HG02678 (cell line): ENCODE data around the gene CASP5.
A peak's percentile ranks its signal among the peaks of the same experiment; 100 is the strongest.
"Not testable (repeated sequence)": the region's sequence is repeated elsewhere in the genome, so short reads cannot be mapped to it uniquely, and the experiment has no call there.

Experiments
- ATAC-seq: cut with Tn5 transposase; IDR thresholded peaks from one replicate; pipeline ENCODE4 v1.9.1; 2021; ENCODE audit warnings: mild to moderate bottlenecking, moderate library complexity; ENCODE audit not compliant: unreplicated experiment

The CASP5 gene

DNA sequence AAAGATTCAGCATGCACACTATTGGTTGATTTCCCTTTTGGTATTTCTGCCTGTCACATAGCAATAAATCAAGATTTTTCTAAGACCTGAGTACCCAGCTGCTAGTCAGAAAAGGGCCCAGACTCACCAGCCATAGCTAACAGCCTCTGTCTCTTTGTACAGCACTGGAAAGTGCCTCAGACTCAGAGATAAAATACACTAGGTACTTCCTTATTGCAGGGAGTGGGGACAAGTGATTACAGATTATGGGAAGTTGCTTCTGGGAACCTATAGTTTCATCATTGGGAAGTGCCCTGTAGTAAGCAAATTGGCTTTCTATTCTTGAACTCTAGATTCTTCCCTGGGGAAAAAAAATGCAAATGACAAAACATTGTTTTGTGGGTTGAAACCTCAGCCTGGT lies at the start of gene CASP5:
Gene CASP5, minus strand, starts transcription at position 166 of the 400 bp plus-strand sequence. Its CDS starts 32 bp downstream, at position 134.
- no peak for ATAC-seq

DNA sequence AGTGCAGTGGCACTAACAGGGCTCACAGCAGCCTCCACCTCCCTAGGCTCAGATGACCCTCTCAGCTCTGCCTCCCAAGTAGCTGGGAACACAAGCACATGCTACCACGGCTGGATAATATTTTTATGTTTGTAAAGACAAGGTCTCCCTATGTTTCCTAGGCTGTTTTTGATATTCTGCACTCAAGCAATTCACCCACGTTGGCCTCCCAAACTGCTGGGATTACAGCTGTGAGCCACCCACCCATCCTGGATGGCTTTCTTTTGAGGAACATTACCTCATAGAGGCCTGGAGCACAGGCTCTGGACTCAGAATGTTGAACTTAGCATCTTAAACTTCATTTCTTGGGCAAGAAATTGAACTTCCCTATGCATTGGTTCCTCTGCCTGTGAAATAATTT lies 49.1 kb upstream of the CASP5 start:
- ATAC-seq, result not testable (repeated sequence)

DNA sequence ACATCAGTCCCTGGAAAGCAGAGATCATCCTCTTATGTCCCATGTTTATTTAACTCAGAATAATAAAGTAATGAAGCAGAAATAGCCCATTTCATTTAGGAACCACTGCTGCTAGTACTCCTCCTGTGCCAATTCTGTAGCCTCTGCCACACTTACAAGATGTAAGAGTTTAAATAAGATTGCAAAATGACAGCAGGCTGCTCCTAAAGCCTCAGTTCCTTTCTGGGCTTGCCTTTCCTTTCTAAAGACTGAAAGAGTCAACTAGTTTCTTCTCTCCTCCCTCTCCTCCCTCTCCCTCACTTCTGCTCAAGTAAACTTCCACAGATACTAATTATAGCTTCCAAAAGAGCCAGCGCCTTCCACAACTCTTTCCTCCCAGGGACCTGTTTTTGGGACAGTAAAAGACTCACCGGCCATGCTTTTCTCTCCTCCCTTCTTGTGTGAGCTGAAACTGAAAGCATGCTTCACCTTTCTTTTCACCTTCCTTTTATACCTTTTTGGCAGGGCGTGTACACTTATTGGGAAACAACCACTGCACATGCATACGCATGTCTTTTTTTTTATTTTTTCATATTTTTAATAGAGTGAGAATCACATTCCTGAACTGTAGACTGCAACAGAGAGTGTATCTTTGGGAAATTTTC lies 48.2 kb upstream of the CASP5 start:
- ATAC-seq, result no peak

DNA sequence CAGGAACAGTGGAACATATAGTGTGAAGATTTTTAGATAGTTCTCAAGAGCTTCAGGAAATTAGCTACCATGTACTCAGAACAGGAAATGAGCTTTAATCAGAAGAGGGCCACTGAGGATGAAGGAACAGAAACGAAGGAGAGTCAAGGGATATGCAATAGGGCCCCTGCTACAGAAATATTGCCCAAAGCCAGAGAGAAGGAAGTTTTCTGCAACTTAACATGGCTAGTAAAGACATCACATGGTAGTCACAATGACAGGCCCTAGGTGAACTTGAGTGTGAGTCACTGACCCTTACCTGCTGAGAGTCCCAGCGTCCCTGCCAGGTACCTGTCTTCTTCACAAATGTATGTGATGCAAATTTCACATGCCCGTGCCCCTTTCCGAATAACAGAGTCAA lies 47.3 kb upstream of the CASP5 start:
- no peak for ATAC-seq

DNA sequence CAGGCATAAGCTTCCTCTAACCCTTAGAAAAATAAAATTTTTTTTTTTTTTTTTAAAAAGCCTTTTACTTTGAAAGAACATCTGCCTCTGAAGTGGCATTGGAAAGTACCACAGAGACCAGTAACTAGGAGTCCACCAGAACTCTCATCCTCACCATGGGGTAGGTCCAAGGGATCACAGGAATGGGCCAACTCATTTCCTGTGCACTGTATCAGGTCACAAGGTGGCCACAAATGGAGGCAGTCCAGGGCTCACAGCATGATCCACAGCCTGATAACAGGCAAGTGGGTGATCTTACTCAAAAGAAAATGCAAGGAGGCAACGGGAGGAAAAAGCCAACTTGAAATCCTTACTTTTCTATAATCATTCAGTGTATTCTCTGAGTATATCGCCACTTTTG lies 46.8 kb upstream of the CASP5 start:
- not testable (repeated sequence) for ATAC-seq

DNA sequence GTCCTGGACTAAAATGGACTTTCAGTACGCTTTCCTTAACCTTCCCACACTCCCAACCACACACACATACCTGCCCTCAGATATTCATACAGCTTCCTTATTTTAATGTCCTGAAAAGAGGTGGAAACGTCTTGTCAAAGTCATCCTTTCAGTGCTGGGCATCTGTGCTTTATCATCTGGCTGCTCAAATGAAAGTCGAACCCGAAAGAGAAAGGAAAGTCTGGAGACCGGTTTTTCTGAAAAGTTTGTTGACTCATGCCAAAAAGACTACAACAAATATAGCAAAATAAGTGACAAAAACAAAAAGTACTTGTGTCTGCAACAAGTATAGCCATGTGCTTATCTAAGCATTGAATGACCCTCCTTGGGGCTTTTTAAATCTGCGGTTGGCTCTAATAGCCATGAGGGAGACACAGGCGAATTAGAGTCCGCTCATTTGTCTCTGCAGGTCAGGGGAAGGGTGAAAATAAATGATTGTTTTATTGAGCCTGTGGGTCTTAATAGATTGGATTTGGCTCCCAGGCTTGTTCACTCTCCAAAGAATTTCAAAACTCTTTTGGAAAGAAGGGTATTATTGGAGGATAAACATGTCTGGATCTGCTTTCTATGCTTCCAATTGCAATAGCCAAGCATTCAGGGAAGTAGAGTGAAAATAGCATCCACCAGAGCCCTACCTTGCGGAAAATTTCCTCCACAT lies 40.4 kb upstream of the CASP5 start:
- ATAC-seq, result not testable (repeated sequence)

DNA sequence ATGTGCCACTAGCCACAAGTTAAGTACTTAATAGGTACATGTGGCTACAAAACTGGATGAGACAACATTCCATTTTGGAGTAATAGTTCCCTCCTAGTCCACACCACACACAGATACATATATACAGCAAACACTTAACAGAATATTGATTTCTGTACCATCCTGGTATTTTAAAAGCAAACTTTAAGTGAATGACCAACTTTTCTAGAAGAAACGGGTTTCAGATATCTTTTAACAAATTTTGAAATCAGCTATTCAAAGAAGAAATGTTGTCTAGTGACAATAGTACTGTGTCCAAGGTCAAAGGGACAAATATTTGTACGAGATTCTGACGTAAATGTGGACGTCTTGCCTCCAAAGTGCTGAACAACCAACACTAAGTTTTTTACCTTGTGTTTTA lies 34.5 kb upstream of the CASP5 start:
- ATAC-seq, result no peak

DNA sequence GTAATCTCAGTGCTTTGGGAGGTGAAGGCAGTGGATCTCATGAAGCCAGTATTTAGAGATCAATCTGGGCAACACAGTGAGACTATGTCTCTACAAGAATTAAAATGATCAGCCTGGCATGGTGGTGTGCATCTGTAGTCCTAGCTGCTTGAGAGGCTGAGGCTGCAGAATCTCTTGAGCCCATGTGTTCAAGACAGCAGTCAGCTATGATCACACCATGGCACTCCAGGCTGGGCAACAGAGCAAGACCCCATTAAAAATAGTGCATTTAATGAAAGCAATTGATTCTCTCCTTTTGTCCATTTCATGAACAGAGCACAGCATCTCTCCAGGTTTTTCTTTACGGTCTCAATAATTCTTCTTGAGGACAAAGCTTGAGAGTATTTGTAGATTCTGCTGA lies 33.5 kb upstream of the CASP5 start:
- ATAC-seq, result no peak

DNA sequence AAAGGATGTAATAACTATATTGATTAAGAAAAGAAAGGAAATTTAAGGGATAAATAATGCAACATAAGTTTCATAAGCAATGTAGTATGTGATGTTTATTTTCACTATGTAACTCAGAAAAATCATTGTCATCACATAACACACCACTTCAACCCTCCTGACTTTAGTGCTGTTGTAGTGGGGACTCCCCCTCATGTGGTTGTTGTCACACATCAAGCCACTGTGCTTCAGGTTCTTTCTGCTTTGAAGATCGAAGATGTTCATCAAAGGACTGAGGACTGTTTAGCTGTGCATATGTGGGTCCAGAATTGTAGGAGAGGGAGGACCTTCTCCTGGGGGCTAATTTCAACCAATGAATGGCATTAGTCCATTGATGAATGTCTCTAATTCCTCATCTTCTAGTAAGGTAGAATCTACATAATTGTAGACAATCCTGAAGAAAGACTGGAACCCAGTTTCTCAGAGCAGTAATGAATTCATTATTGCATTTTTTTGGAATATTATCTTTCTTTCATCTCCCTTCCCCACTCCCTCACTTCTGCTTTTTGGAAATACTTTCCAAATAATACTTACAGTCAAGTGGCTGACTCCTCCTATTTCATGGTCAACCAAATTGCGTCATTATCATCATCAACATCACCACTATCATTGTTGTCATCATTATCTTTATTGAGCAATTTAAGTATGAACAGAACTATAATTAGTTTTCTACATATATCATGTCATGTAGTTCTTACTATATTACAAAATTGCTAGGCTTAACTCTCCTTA lies 31.9 kb upstream of the CASP5 start:
- no peak for ATAC-seq

DNA sequence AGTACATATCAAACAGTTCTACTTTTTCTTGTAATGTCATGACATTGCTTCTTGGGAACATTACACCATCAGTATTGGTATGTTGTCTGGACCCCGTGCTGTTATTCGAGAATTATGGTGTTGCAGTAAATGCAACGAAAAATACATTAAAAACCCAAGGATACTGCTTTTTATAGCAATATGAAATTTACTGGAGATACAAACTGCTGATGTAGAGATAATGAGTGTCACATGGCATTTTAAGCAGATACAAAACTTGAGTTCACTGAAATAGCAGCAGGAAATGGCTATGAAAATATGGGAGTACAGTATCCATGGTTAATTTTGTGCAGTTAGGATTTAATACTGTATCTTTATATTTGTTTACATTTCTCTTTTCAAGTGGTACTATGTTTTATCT lies 29.5 kb upstream of the CASP5 start:
- no peak for ATAC-seq

DNA sequence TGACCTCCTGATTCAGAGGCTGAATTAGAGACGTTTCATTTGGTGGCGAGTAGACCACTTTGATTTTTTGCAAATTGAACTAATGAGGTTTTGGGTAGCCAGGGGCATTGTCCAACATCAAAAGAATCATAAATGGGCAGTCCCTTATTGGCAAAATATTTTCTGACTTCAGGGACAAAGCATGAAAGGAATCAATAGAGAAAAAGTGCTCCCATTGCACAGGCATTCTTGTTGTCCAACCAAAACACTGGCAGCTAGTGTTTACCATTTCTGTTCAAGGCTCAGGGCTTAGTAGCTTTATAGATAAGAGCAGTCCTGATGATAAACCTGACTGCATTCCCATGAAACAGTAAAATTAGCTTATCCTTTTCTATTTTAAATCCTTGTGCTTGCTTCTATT lies 28.6 kb upstream of the CASP5 start:
- ATAC-seq, result no peak

DNA sequence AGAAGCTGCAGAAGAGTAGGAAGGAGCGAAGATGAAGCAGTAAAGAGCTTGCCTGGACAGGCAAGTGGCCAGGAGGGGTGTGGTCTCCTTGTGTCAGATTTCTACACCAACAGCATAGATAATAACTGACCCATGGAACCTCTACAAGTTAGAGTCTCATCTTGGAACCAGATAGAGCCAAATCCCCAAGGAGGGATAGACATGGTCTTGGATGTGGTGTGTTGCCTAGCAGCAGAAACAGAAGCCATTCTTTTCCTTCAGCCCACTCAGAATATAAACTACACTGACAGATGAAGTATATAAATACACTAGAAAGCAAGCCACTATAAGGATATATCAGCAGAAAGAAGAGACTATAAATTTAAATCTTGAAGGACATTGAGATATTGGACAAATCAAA lies 26.5 kb upstream of the CASP5 start:
- no peak for ATAC-seq

DNA sequence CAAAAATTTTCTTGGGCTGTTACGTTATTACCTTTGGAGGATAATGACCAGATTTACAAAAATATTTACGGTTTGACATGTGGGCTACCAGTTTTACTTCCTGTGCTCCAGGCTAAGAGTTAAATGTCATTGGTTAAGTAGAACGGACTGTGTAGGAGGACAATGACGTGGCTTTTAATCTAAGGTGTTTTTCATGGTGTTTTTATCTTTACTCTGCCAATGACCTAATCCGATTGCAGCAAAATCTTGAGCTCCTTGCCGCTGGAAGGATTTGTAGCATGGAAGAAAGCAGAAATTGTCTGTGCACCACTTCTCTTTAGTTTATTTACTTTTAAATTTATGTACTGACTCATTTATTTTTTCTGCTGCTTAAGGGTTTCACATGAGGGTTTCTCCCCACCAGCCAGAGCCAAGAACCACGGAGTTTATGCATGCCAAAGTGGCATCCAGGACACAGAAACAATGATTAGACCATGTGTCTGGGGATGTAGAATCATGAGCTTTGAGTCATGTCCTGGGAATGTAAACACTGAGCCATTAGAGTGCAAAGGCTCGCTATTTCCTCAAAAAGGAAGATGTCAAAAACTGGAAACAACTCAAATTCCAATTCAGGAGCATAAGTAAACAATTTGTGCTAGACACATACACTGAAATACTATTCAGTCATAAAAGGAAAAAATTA lies 24.1 kb upstream of the CASP5 start:
- no peak for ATAC-seq

DNA sequence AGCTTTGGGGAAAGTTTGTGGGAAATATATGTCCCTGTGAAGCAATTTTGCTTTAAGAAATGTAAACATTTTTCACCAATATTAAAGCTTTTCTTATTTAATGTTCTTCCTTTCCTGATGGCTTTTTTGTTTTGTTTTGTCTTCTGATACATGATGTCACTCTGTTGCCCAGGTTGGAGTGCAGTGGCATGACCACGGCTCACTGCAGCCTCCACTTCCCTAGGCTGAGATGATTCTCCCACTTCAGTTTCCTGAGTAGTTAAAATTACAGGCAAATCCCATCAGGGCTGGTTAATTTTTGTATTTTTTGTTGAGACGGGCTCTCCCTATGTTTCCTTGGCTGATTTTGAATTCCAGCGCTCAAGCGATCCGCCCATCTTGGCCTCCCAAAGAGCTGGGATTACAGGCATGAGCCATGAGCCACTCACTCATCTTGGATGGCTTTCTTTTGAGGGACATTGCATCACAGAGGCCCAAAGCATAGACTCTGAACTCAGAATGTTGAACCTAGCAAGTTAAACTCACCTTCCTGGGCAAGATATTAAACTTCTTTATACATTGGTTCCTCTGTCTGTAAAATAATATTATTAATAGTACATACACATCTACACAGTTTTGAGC lies 22.8 kb upstream of the CASP5 start:
- ATAC-seq, result no peak

DNA sequence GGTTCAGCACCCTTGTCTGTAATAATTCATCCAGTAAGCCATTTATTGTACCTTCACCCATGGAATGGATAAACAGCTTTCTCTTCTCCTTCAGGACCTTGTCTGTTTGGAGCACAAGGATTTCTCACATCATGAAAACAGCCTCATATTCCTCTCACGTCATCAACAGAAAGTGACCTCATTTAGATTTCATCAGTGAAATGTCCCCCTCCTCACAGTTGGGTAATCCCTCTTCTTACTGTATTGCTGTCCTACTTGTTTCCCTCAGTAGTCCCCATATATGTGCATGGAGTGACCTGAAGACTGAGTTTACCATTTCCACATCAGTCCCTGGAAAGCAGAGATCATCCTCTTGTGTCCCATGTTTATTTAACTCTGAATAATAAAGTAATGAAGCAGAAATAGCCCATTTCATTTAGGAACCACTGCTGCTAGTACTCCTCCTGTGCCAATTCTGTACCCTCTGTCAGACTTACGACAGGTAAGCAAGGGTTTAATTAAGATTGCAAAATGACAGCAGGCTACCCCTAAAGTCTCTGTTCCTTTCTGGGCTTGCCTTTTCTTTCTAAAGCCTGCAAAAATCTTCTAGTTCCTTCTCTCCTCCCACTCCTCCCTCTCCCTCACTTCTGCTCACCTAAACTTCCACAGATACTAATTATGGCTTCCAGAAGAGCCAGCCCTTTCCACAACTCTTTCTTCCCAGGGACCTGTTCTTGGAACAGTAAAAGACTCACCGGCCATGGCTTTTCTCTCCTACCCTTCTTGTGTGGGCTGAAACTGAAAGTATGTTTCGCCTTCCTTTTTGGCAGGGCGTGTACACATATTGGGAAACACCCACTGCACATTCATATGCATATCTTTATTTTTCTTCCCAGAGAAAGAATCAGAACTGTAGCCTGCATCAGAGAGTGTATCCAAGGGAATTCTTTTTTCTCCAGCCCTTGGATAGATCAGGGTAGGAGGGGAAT lies 21.9 kb upstream of the CASP5 start, which contains the start of gene CARD16:
Gene CARD16, minus strand, starts transcription at position 779 of the 968 bp plus-strand sequence. Its CDS starts 38 bp downstream, at position 741.
- ATAC-seq, result peak; percentile 98

DNA sequence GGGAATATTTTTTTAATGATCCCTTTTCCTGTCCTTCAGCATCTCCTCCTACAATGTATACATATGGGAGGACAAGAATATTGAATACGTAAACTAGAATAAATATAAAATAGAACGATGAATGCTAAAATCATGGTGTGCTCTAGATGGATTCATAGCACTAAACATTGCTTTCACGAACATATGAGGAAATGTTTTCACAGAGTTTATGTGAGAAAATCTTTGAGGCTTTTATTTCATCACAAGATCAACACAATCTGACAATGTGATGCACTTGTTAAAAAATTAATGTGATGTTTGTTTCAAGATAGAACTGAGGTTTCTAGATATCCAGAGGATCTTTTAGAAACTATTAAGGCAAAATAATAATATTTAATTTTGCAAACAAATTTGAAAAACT lies 19.2 kb upstream of the CASP5 start:
- no peak for ATAC-seq

DNA sequence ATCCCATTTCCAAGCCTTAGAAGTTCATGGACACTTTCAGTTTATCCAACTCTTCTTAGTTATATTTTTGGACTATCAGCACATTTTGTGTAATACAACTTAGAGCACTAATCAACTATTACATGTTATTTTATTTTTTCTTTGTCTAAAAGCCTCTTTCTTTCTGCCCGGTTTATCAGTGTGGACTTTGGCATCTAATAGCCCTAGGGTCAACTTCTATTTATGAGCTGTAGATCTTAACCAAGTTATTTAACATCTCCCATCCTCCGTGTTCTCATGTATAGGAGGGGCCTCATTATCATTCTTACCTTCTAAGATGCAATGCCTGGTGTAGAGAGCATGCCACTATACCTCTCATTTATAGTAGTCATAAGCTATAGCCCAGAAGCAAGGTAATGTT lies 17.7 kb upstream of the CASP5 start:
- ATAC-seq, result no peak

DNA sequence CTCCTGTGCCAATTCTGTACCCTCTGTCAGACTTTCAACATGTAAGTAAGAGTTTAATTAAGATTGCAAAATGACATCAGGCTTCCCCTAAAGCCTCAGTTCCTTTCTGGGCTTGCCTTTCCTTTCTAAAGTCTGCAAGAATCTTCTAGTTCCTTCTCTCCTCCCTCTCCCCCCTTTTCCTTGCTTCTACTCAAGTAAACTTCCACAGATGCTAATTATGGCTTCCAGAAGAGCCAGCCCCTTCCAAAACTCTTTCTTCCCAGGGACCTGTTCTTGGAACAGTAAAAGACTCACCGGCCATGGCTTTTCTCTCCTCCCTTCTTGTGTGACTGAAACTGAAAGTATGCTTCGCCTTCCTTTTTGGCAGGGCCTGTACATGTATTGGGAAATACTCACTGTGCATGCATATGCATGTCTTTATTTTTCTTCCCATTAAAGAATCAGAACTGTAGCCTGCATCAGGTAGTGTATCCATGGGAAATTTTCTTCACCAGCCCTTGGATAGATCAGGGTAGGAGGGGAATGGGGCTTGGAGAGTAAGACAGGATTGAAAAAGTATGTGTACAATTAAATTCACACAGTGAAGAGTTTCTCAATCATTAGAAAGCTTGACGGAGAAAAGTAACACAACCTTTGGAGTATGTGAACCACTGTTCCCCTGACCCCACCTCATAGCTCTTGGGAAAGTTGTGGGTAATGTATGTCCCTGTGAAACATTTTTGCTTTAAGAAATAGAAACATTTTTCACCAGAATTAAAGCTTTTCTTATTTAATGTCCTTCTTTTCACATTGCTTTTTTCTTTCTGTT lies 12.0 kb upstream of the CASP5 start, which contains the start of gene CASP1:
Gene CASP1, minus strand, starts transcription at position 332 of the 808 bp plus-strand sequence. Its CDS starts 31 bp downstream, at position 301.
- ATAC-seq, result peak; percentile 93

DNA sequence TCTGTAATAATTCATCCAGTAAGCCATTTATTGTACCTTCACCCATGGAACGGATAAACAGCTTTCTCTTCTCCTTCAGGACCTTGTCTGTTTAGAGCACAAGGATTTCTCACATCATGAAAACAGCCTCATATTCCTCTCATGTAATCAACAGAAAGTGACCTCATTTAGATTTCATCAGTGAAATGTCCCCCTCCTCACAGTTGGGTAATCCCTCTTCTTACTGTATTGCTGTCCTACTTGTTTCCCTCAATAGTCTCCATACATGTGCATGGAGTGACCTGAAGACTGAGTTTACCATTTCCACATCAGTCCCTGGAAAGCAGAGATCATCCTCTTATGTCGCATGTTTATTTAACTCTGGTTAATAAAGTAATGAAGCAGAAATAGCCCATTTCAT lies 11.4 kb upstream of the CASP5 start:
- peak; percentile 11 for ATAC-seq
